MM.1S (cell line): ENCODE data around the gene PDIK1L.

ENCODE experiments used
- DNase-seq: peaks from one replicate; pipeline ENCODE4 v3.0.0-alpha.2; 2015
- H2AFZ ChIP-seq: fragments of 300-600 bp; sonication (generic); 2 replicates; pipeline ENCODE4 v1.6.0; 2016; ENCODE audit warnings: antibody characterized with exemption, low read length
- H3F3A ChIP-seq: fragments of 300-600 bp; sonication (generic); 2 replicates; pipeline ENCODE4 v1.6.1; 2016; ENCODE audit warnings: mild to moderate bottlenecking, antibody characterized with exemption, low read length, moderate library complexity, mixed read lengths; ENCODE audit not compliant: insufficient read depth
- H3K27ac ChIP-seq: fragments of 300-600 bp; sonication (generic); 2 replicates; pipeline ENCODE4 v1.5.1; 2016; ENCODE audit warnings: mild to moderate bottlenecking, low read length
- H3K27me3 ChIP-seq: fragments of 300-600 bp; sonication (generic); replicated peaks from 2 replicates; pipeline ENCODE4 v1.6.0; 2016; ENCODE audit warnings: low read length; ENCODE audit not compliant: insufficient read depth
- H3K36me3 ChIP-seq: fragments of 300-600 bp; sonication (generic); replicated peaks from 2 replicates; pipeline ENCODE4 v1.6.1; 2016; ENCODE audit warnings: mild to moderate bottlenecking, low read length, mixed read lengths; ENCODE audit not compliant: insufficient read depth
- H3K4me1 ChIP-seq: fragments of 300-600 bp; sonication (generic); 2 replicates; pipeline ENCODE4 v1.6.1; 2016; ENCODE audit warnings: low read length, mixed read lengths
- H3K4me2 ChIP-seq: fragments of 300-600 bp; sonication (generic); 2 replicates; pipeline ENCODE4 v1.6.0; 2016; ENCODE audit warnings: low read depth, low read length
- H3K4me3 ChIP-seq: fragments of 300-600 bp; sonication (generic); 2 replicates; pipeline ENCODE4 v1.5.1; 2016; ENCODE audit warnings: low read length, mixed read lengths
- H3K79me2 ChIP-seq: fragments of 300-600 bp; sonication (generic); 2 replicates; pipeline ENCODE4 v1.6.1; 2016; ENCODE audit warnings: mixed run types, low read length, mixed read lengths
- H3K9ac ChIP-seq: fragments of 300-600 bp; sonication (generic); 2 replicates; pipeline ENCODE4 v1.6.1; 2016; ENCODE audit warnings: low read length, mixed read lengths
- H3K9me2 ChIP-seq: fragments of 300-600 bp; sonication (generic); replicated peaks from 2 replicates; pipeline ENCODE4 v1.6.1; 2016; ENCODE audit warnings: mild to moderate bottlenecking, low read length, mixed read lengths; ENCODE audit not compliant: insufficient read depth
- H3K9me3 ChIP-seq: fragments of 300-600 bp; sonication (generic); replicated peaks from 2 replicates; pipeline ENCODE4 v1.6.1; 2016; ENCODE audit warnings: mild to moderate bottlenecking, low read length, mixed read lengths; ENCODE audit not compliant: insufficient read depth
- H4K20me1 ChIP-seq: fragments of 300-600 bp; sonication (generic); 2 replicates; pipeline ENCODE4 v1.6.1; 2016; ENCODE audit warnings: mild to moderate bottlenecking, low read length, moderate library complexity, mixed read lengths; ENCODE audit not compliant: insufficient read depth
- CTCF ChIP-seq: fragments of 300-600 bp; sonication (generic); IDR thresholded peaks from 2 replicates; pipeline ENCODE4 v1.5.1; 2016; ENCODE audit warnings: antibody characterized with exemption, low read length, mixed read lengths
- EZH2 ChIP-seq: fragments of 300-600 bp; sonication (generic); optimal IDR thresholded peaks from 2 replicates; pipeline ENCODE3; 2017; ENCODE audit warnings: low read depth, mild to moderate bottlenecking, antibody characterized with exemption, low read length, mixed read lengths
- EZH2phosphoT487 ChIP-seq: fragments of 300-600 bp; sonication (generic); IDR thresholded peaks from 2 replicates; pipeline ENCODE4 v1.6.1; 2018; ENCODE audit warnings: antibody characterized with exemption, low read length

PDIK1L gene

GRCh38 chr1:26159743-26160039, 48.1 kb downstream of the PDIK1L start:
- no peak overlapping the region for H3K9ac ChIP-seq
- H3K4me1 ChIP-seq = peaks cover 5% of the 10 kb centered on the region; the same call in 1 of the 2 replicates
- no peak overlapping the region for H3K4me3 ChIP-seq
- no peaks in the 10 kb centered on the region for H3K79me2 ChIP-seq
- no peak for DNase-seq
- H3F3A ChIP-seq = no peaks in the 10 kb centered on the region
- H3K27me3 ChIP-seq = peaks cover 27% of the 10 kb centered on the region
- TF ChIP-seq CTCF (no peak), EZH2 (no peak)
- H3K9me2 ChIP-seq = no peaks in the 10 kb centered on the region
- H3K9me3 ChIP-seq = no peaks in the 10 kb centered on the region
- H3K36me3 ChIP-seq = no peaks in the 10 kb centered on the region
- H4K20me1 ChIP-seq = no peaks in the 10 kb centered on the region
- H3K4me2 ChIP-seq = no peak overlapping the region
- no peak overlapping the region for H2AFZ ChIP-seq
- H3K27ac ChIP-seq = no peak overlapping the region

GRCh38 chr1:26160527-26161414, 49.1 kb downstream of the PDIK1L start:
- H3K4me2 ChIP-seq = peak overlapping the region; percentile 84
- no peaks in the 10 kb centered on the region for H4K20me1 ChIP-seq
- peaks cover 27% of the 10 kb centered on the region for H3K27me3 ChIP-seq
- H2AFZ ChIP-seq = peak overlapping the region; percentile 54
- H3K9me3 ChIP-seq = no peaks in the 10 kb centered on the region
- peaks cover 5% of the 10 kb centered on the region; the same call in 1 of the 2 replicates for H3K4me1 ChIP-seq
- no peaks in the 10 kb centered on the region for H3K9me2 ChIP-seq
- H3K9ac ChIP-seq = no peak overlapping the region
- no peaks in the 10 kb centered on the region for H3K79me2 ChIP-seq
- TF ChIP-seq CTCF = no peak
- TF ChIP-seq EZH2 = no peak
- H3K4me3 ChIP-seq = peak overlapping the region; percentile 52; the same call in 1 of the 2 replicates
- H3K27ac ChIP-seq = no peak overlapping the region
- no peaks in the 10 kb centered on the region for H3F3A ChIP-seq
- H3K36me3 ChIP-seq = no peaks in the 10 kb centered on the region
- no peak for DNase-seq

- Histone ChIP-seq H3K36me3 (no peaks in the 10 kb centered on the region), H3K27ac (no peak overlapping the region), H3K9me3 (no peaks in the 10 kb centered on the region), H3K27me3 (peaks cover 27% of the 10 kb centered on the region), H3K4me3 (peak overlapping the region; percentile 52; the same call in 1 of the 2 replicates), H3F3A (no peaks in the 10 kb centered on the region), H3K9ac (no peak overlapping the region), H2AFZ (peak overlapping the region; percentile 54), H3K79me2 (no peaks in the 10 kb centered on the region), H3K4me1 (peaks cover 6% of the 10 kb centered on the region), H4K20me1 (no peaks in the 10 kb centered on the region), H3K4me2 (peak overlapping the region; percentile 94), H3K9me2 (no peaks in the 10 kb centered on the region)
- TF ChIP-seq EZH2phosphoT487 (no peak), CTCF (no peak), EZH2 (peak; percentile 51)
- peak; percentile 37 for DNase-seq
Observed at GRCh38 chr1:26161415-26162219, 50.0 kb downstream of the PDIK1L start.
